PC-3 (cell line): ENCODE measurements around the gene ADGRL3.

ENCODE experiments used
- EZH2 ChIP-seq: fragments of 300-600 bp; sonication (generic); IDR thresholded peaks from one replicate; pipeline ENCODE4 v1.6.1; 2017; ENCODE audit warnings: antibody characterized with exemption, mild to moderate bottlenecking, low read length; ENCODE audit not compliant: unreplicated experiment
- TF ChIP-seq, protein P1 (sequence below): fragments of 300-600 bp; sonication (generic); conservative IDR thresholded peaks from 2 replicates; pipeline ENCODE4 v1.5.1; 2017; ENCODE audit warnings: antibody characterized with exemption, low read depth, mild to moderate bottlenecking, low read length

DNA sequence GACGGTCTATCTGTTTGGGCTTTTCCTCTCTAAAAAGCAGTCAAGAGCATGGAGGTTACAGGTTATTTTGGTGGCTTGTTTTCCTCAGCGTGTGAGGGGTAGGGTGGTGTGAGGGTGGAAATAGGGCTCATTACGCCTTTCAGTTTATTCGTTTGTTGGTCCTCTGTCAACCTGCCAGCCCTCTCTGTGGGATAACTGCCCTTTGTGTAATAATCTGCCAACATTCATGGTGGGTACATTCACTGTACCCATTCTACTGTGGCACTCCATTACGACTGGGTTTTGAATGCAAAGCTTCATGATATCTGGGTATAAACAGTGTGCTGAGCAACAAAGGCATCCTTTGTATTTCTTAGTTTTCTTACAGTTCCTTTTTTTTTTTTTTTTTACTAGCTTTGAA is 136.4 kb downstream of the ADGRL3 start:
- TF ChIP-seq, protein P1, sequence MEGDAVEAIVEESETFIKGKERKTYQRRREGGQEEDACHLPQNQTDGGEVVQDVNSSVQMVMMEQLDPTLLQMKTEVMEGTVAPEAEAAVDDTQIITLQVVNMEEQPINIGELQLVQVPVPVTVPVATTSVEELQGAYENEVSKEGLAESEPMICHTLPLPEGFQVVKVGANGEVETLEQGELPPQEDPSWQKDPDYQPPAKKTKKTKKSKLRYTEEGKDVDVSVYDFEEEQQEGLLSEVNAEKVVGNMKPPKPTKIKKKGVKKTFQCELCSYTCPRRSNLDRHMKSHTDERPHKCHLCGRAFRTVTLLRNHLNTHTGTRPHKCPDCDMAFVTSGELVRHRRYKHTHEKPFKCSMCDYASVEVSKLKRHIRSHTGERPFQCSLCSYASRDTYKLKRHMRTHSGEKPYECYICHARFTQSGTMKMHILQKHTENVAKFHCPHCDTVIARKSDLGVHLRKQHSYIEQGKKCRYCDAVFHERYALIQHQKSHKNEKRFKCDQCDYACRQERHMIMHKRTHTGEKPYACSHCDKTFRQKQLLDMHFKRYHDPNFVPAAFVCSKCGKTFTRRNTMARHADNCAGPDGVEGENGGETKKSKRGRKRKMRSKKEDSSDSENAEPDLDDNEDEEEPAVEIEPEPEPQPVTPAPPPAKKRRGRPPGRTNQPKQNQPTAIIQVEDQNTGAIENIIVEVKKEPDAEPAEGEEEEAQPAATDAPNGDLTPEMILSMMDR: no peak
- TF ChIP-seq EZH2: no peak
